ENCODE data around the gene ZNF165.
"Not testable (repeated sequence)": the region's sequence is repeated elsewhere in the genome, so short reads cannot be mapped to it uniquely, and the experiment has no call there.

The ZNF165 gene

GRCh38 chr6:28080381-28080630 is at the start of gene ZNF165:
TSS of gene ZNF165 (plus strand) at chr6:28080568. CDS start at chr6:28085481, 4,913 bp downstream.
- peak in 3 of 6 experiments; percentile 72 to 84 (median 75) for DNase-seq

GRCh38 chr6:28053584-28053983 is 26.8 kb upstream of the ZNF165 start:
- no peak for DNase-seq

- DNase-seq, result no peak
Observed at GRCh38 chr6:28060405-28060804, 20.0 kb upstream of the ZNF165 start.

- no peak for DNase-seq
Observed at GRCh38 chr6:28064272-28064671, 16.1 kb upstream of the ZNF165 start.

- DNase-seq, result no peak
Observed at GRCh38 chr6:28068067-28068466, 12.3 kb upstream of the ZNF165 start.

- DNase-seq, result not testable (repeated sequence)
Observed at GRCh38 chr6:28070968-28071367, 9.4 kb upstream of the ZNF165 start.

GRCh38 chr6:28078050-28078449 is 2.3 kb upstream of the ZNF165 start:
- DNase-seq, result no peak

GRCh38 chr6:28078836-28079235 is 1.5 kb upstream of the ZNF165 start:
- DNase-seq, result no peak

- peak; percentile 85 to 95 (median 88) for DNase-seq
Observed at GRCh38 chr6:28080631-28081485, 490 bp downstream of the ZNF165 start.

- peak in 4 of 6 experiments; percentile 30 to 78 (median 50) for DNase-seq
Observed at GRCh38 chr6:28081486-28081751, 1.1 kb downstream of the ZNF165 start.

GRCh38 chr6:28082939-28083338 is 2.6 kb downstream of the ZNF165 start:
- DNase-seq, result no peak

- no peak for DNase-seq
Observed at GRCh38 chr6:28089054-28089453, 8.7 kb downstream of the ZNF165 start.

GRCh38 chr6:28090917-28091586 is 10.7 kb downstream of the ZNF165 start:
- no peak for DNase-seq

GRCh38 chr6:28102222-28102621 is 21.9 kb downstream of the ZNF165 start:
- DNase-seq, result not testable (repeated sequence)

GRCh38 chr6:28102699-28103098 is 22.3 kb downstream of the ZNF165 start:
- not testable (repeated sequence) for DNase-seq

- DNase-seq, result peak; percentile 56 to 78 (median 72)
Observed at GRCh38 chr6:28104392-28105244, 24.2 kb downstream of the ZNF165 start.

GRCh38 chr6:28105245-28105639 is 24.9 kb downstream of the ZNF165 start:
- no peak for DNase-seq

- no peak for DNase-seq
Observed at GRCh38 chr6:28107506-28107905, 27.1 kb downstream of the ZNF165 start.

GRCh38 chr6:28111964-28112363 is 31.6 kb downstream of the ZNF165 start:
- no peak for DNase-seq

GRCh38 chr6:28115799-28116198 is 35.4 kb downstream of the ZNF165 start:
- DNase-seq, result no peak

GRCh38 chr6:28117386-28118050 is 37.1 kb downstream of the ZNF165 start:
- no peak for DNase-seq

- no peak for DNase-seq
Observed at GRCh38 chr6:28118217-28118616, 37.8 kb downstream of the ZNF165 start.

- no peak for DNase-seq
Observed at GRCh38 chr6:28121876-28122275, 41.5 kb downstream of the ZNF165 start.

All from stimulated activated naive CD4-positive, alpha-beta T cell (primary cell).